Peyer's patch (tissue), 4 donors: ENCODE results near the gene PFKP.

Experiments used
- POLR2A ChIP-seq, 2 donors: fragments of 450-650 bp; IDR thresholded peaks; one replicate each; pipeline ENCODE4 v1.5.1; 2017; ENCODE audit warnings: antibody characterized with exemption in 2 of 2, mild to moderate bottlenecking in 2 of 2, moderate library complexity in 2 of 2
- TF ChIP-seq, protein P1 (sequence below), 6 experiments: fragments of 450-650 bp in 4 of 6; fragments of 200-600 bp in 2 of 6; sonication (generic) in 1 of 6; IDR thresholded peaks; one replicate each; pipeline ENCODE4 v1.5.1; 2017 to 2019; ENCODE audit warnings: antibody characterized with exemption in 6 of 6, mild to moderate bottlenecking in 3 of 6, moderate library complexity in 1 of 6

DNA sequence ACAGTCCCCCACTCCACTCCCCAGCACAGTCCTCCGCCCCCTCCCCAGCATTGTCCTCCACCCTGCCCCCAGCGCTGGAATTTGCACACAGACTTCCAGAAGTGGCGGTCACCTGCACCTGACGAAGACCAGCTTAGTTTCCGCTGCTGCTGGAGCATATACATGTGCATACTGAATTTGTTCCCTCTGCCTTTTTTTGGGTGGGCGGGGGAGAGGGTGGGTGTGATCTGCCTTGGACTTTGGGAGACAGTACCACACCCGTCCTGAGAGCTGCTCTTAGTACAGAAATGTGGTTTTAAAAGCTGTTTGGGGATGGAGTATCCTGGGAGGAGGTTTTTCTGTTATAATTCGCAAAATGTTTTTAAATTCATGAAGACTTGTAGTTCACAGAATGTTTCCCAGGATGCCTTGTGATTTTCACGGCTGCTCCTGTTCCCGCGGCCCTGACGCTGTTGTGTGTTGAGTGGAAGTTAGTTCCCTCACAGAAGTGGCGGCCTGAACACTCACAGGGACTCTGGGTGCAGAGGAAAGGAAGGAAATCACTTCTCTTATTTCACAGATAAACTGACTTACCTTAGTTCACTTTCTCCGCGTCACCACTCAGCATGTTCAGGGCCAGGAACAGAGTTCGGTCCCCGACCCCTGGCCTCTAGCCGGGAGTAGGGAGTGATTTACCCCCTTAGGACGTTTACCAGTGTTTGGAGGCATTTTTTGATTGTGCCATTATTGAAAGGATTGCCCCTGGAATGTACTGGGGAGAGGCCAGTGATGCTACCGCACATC, 18.6 kb downstream of the PFKP start:
- no peak for TF ChIP-seq POLR2A (IDR thresholded peaks at IDR 0.05)
- TF ChIP-seq, protein P1, sequence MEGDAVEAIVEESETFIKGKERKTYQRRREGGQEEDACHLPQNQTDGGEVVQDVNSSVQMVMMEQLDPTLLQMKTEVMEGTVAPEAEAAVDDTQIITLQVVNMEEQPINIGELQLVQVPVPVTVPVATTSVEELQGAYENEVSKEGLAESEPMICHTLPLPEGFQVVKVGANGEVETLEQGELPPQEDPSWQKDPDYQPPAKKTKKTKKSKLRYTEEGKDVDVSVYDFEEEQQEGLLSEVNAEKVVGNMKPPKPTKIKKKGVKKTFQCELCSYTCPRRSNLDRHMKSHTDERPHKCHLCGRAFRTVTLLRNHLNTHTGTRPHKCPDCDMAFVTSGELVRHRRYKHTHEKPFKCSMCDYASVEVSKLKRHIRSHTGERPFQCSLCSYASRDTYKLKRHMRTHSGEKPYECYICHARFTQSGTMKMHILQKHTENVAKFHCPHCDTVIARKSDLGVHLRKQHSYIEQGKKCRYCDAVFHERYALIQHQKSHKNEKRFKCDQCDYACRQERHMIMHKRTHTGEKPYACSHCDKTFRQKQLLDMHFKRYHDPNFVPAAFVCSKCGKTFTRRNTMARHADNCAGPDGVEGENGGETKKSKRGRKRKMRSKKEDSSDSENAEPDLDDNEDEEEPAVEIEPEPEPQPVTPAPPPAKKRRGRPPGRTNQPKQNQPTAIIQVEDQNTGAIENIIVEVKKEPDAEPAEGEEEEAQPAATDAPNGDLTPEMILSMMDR (IDR thresholded peaks at IDR 0.05): no peak
